Chondrocyte (in vitro differentiated cells): ENCODE results near the gene BCL2L1. TPM values are rescaled to one million over a fixed set of nuclear protein-coding genes. Genes with fewer than 3 reads are reported as not detected.
"Not testable (repeated sequence)": the region's sequence is repeated elsewhere in the genome, so short reads cannot be mapped to it uniquely, and the experiment has no call there.

Experiments used
- DNase-seq: peaks from one replicate; pipeline ENCODE4 v3.0.0; 2021; ENCODE audit warnings: mixed read lengths, low spot score
- H3K27ac Mint-ChIP-seq: one replicate; pipeline ENCODE4 v1.8.0; 2021; ENCODE audit warnings: mild to moderate bottlenecking, moderate library complexity, mixed read lengths; ENCODE audit not compliant: unreplicated experiment
- H3K27me3 Mint-ChIP-seq: 2 replicates; pipeline ENCODE4 v1.8.0; 2021; ENCODE audit warnings: low read depth, mixed read lengths
- H3K36me3 Mint-ChIP-seq: 2 replicates; pipeline ENCODE4 v1.8.0; 2021; ENCODE audit warnings: low read depth, mixed read lengths
- H3K4me1 Mint-ChIP-seq: 2 replicates; pipeline ENCODE4 v1.8.0; 2021; ENCODE audit warnings: low read depth, mild to moderate bottlenecking, mixed read lengths
- H3K4me3 Mint-ChIP-seq: one replicate; pipeline ENCODE4 v1.8.0; 2021; ENCODE audit warnings: mild to moderate bottlenecking, moderate library complexity, mixed read lengths; ENCODE audit not compliant: unreplicated experiment
- H3K9me3 Mint-ChIP-seq: 2 replicates; pipeline ENCODE4 v1.8.0; 2021; ENCODE audit warnings: low read depth, mixed read lengths
- CTCF ChIP-seq: fragments of 200-600 bp; sonication (generic); IDR thresholded peaks from 2 replicates; pipeline ENCODE4 v1.5.0; 2021; ENCODE audit warnings: antibody characterized with exemption, mild to moderate bottlenecking, moderate library complexity
- total RNA-seq: library from RNA; stranded (reverse); gene quantifications from 3 replicates; pipeline ENCODE4 v1.2.1, GENCODE V29; 2021

The BCL2L1 gene
- total RNA-seq, 1 donor from 2014 or later = 90.7 TPM

GRCh38 chr20:31654534-31654933, 68.1 kb downstream of the BCL2L1 start:
- Mint-ChIP-seq H3K4me3 (no peak overlapping the region), H3K9me3 (no peaks in the 10 kb centered on the region), H3K27ac (no peak overlapping the region), H3K36me3 (no peaks in the 10 kb centered on the region), H3K27me3 (no peaks in the 10 kb centered on the region), H3K4me1 (peaks cover 8% of the 10 kb centered on the region)
- DNase-seq = no peak
- no peak for TF ChIP-seq CTCF

- Mint-ChIP-seq H3K4me3 (no peak overlapping the region), H3K27me3 (no peaks in the 10 kb centered on the region), H3K4me1 (peaks cover 8% of the 10 kb centered on the region), H3K9me3 (no peaks in the 10 kb centered on the region), H3K27ac (no peak overlapping the region), H3K36me3 (no peaks in the 10 kb centered on the region)
- TF ChIP-seq CTCF = no peak
- no peak for DNase-seq
Measured at GRCh38 chr20:31653561-31653960, 69.1 kb downstream of the BCL2L1 start.

- DNase-seq = no peak
Measured at GRCh38 chr20:31652917-31653396, 69.7 kb downstream of the BCL2L1 start.

DNA sequence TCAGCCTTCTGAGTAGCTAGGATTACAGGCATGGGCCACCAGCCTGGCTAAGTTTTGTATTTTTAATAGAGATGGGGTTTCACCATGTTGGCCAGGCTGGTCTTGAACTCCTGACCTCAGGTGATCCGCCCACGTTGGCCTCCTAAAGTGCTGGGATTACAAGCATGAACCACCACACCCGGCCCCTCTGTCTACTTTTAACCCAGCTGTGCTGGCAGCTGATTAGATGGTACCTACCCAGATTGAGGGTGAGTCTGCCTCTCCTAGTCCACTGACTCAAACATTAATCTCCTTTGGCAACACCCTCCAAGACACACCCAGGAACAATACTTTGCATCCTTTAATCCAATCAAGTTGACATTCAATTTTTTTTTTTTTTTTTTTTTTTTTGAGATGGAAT, 74.6 kb downstream of the BCL2L1 start:
- not testable (repeated sequence) for DNase-seq, H3K4me3 Mint-ChIP-seq, H3K27me3 Mint-ChIP-seq, H3K27ac Mint-ChIP-seq, H3K9me3 Mint-ChIP-seq, H3K36me3 Mint-ChIP-seq, H3K4me1 Mint-ChIP-seq

More at GRCh38 chr20:31652917-31653396, 69.7 kb downstream of the BCL2L1 start:
- Mint-ChIP-seq H3K27me3 (no peaks in the 10 kb centered on the region), H3K36me3 (no peaks in the 10 kb centered on the region), H3K27ac (peak overlapping the region; percentile 58), H3K4me1 (peaks cover 8% of the 10 kb centered on the region), H3K4me3 (no peak overlapping the region), H3K9me3 (no peaks in the 10 kb centered on the region)
- no peak for TF ChIP-seq CTCF

DNA sequence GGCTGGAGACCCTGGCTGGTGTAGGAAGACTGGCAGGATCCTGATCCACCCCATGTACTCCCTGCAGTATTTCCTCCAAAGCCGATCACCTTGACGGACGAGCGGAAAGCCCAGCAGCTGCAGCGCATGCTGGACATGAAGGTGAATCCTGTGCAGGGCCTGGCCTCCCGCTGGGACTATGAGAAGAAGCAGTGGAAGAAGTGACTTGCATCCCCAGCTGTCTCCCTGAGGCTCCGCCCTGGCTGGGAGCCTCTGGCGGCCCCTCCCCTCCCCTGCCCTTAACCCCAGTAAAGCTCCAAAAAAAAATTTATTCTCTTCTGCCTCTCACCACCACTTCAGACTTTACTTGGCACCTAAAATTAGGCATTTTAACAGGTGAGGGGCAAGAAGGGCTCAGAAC, 78.0 kb downstream of the BCL2L1 start:
- no peaks in the 10 kb centered on the region for H3K36me3 Mint-ChIP-seq
- H3K4me3 Mint-ChIP-seq = no peak overlapping the region
- peaks cover 4% of the 10 kb centered on the region for H3K27me3 Mint-ChIP-seq
- no peaks in the 10 kb centered on the region for H3K9me3 Mint-ChIP-seq
- H3K27ac Mint-ChIP-seq = no peak overlapping the region
- H3K4me1 Mint-ChIP-seq = no peaks in the 10 kb centered on the region
- no peak for DNase-seq
- no peak for TF ChIP-seq CTCF

- Mint-ChIP-seq H3K4me1 (no peaks in the 10 kb centered on the region), H3K27ac (no peak overlapping the region), H3K36me3 (no peaks in the 10 kb centered on the region), H3K9me3 (no peaks in the 10 kb centered on the region), H3K4me3 (no peak overlapping the region), H3K27me3 (peaks cover 4% of the 10 kb centered on the region)
- TF ChIP-seq CTCF = no peak
- DNase-seq = no peak
Measured at GRCh38 chr20:31643522-31643921, 79.1 kb downstream of the BCL2L1 start.
